22Rv1 (cell line): Measurements from ENCODE around the gene BORCS5.

Experiments used
- H3K27ac ChIP-seq: fragments of 450-650 bp; 2 replicates; pipeline ENCODE4 v1.5.1; 2017
- ZFX ChIP-seq: fragments of 450-650 bp; IDR thresholded peaks from 2 replicates; pipeline ENCODE4 v1.6.1; 2017; ENCODE audit warnings: antibody characterized with exemption, borderline replicate concordance
- TF ChIP-seq, protein P1 (sequence below): fragments of 450-650 bp; IDR thresholded peaks from 2 replicates; pipeline ENCODE4 v1.5.1; 2017; ENCODE audit warnings: mild to moderate bottlenecking

BORCS5 gene

DNA sequence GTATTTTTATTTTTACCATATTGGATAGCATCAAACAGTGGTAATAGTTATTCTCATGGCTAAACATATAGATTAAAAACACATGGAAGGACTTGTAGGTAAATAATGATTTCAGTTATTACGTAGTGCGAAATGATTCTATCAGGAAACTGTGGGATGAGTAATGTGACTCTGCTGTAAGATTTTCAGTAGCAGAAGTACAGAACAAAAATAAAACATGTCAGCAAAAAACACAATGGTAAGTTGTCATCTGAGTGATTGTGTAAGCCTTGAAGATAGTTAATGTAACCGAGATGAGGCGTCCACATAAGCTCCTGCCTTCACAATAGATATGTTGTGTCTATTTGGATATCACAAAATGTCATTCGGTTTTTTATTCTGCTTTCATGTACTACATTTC lies 99.8 kb downstream of the BORCS5 start:
- no peak overlapping the region for H3K27ac ChIP-seq
- TF ChIP-seq ZFX: no peak
- TF ChIP-seq, protein P1, sequence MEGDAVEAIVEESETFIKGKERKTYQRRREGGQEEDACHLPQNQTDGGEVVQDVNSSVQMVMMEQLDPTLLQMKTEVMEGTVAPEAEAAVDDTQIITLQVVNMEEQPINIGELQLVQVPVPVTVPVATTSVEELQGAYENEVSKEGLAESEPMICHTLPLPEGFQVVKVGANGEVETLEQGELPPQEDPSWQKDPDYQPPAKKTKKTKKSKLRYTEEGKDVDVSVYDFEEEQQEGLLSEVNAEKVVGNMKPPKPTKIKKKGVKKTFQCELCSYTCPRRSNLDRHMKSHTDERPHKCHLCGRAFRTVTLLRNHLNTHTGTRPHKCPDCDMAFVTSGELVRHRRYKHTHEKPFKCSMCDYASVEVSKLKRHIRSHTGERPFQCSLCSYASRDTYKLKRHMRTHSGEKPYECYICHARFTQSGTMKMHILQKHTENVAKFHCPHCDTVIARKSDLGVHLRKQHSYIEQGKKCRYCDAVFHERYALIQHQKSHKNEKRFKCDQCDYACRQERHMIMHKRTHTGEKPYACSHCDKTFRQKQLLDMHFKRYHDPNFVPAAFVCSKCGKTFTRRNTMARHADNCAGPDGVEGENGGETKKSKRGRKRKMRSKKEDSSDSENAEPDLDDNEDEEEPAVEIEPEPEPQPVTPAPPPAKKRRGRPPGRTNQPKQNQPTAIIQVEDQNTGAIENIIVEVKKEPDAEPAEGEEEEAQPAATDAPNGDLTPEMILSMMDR: no peak

DNA sequence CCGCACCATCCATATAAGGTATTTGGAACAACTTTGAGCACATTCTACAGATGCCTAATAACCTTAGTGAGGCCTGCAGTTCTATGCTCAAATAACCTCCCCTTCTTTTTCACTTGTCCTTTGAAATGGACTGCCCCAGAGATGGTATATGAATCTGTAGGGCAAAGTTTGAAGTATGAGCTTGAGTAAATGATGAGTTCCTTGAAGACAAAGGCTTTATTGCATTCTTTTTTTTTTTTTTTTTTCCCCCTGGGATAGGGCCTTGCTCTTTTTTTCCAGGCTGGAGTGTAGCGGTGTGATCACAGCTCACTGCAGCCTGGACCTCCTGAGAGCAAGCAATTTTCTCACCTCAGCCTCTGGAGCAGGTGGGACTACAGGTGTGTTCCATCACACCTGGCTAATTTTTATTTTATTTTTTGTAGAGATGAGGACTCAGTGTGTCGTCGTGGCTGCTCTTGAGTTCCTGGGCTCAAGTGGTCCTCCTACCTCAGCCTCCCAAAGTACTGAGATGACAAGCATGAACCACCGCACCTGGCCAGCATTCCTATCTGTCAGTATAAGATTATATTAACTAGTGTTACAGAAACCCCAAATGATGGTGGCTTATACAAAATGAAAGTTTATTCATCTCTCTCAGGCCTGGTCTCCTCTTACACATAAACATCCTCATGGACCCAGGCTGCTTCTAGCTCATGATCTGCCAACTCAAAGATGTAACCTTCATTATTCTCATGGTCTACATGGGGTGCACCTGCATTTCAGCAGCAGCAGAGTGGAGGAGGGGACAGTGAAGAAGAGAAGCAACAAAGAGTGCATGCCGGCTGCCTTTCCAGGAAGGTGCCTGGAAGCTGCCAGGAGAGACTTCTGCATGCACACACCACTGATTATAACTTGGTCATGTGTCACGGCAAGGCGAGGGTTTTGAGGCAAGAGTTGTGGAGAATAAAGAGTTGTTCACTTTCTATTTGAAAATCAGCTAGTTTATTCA lies 104.4 kb downstream of the BORCS5 start:
- H3K27ac ChIP-seq: no peak overlapping the region
- TF ChIP-seq ZFX: no peak
- TF ChIP-seq, protein P1: no peak

DNA sequence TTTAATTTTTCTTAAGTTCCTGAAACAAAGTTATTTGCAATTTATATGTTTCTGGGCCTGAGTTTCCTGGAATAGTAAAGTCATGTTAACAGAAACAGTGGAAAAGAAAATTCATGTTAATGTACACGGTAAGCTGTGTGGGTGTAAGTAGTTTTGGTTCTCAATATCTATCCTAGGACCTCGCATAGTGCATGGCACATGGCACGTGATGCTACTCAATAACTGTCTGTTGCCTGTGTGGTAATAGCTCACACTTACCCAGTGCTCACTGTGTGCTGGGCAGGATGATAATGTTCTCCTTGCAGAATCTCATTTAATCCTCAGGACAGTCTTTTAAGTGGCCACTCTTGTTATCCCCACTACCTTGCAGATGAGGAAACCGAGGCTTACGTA lies 105.0 kb downstream of the BORCS5 start:
- H3K27ac ChIP-seq: no peak overlapping the region
- no peak for TF ChIP-seq ZFX
- TF ChIP-seq, protein P1: no peak

DNA sequence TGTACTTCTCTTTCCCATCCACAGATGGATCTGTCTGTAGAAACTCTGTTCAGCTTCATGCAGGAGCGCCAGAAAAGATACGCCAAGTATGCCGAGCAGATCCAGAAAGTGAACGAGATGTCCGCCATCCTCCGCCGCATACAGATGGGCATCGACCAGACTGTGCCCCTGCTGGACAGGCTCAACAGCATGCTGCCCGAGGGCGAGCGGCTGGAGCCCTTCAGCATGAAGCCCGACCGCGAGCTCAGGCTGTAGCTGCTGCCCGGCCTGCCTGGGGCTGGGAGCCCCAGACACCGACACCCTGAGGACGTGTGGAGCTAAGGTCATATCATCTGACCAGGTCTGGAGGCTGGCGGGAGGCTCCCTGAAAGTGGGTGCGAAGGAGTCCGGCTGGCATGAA lies 108.6 kb downstream of the BORCS5 start:
- TF ChIP-seq, protein P1: no peak
- no peak for TF ChIP-seq ZFX
- no peak overlapping the region for H3K27ac ChIP-seq

DNA sequence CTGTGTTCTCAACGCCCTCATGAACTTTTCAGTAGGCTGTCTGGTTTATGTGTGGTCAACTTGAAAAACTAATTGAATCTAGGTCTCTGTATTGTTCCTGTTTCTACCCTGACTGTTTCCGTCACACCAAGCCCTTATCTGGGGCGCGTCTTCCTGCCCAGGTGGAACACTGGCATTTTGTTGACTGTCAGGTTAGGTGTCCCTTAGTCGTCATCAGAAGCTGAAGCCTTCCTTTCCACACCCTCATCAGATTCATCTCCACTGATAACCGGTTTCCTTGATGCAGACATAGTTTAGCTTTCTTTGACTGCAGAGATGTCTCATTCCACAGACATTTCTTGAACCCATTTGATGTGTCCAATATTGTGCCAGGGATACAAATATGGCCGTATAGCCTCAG lies 109.3 kb downstream of the BORCS5 start:
- no peak for TF ChIP-seq ZFX
- TF ChIP-seq, protein P1: no peak
- no peak overlapping the region for H3K27ac ChIP-seq

DNA sequence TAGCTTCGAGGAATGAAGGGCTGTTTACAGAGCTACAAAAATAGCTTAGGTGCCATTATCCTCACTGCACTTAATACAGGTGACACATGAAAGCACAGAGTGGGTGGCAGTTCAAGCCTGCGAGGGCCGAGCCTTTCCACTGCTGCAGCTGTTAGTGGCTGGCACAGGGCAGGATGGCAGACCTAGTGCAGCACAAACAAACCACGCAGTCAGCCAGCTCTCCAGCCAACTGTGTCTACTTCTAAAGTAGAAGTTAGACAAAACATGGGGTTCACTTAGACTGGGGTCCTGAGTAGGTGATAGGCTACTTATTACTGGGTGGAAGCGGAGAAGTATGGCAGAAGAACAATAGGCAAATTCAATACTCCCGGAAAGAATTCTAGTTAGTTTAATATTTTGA lies 110.4 kb downstream of the BORCS5 start:
- H3K27ac ChIP-seq: peak overlapping the region; percentile 58
- no peak for TF ChIP-seq ZFX
- TF ChIP-seq, protein P1: no peak

DNA sequence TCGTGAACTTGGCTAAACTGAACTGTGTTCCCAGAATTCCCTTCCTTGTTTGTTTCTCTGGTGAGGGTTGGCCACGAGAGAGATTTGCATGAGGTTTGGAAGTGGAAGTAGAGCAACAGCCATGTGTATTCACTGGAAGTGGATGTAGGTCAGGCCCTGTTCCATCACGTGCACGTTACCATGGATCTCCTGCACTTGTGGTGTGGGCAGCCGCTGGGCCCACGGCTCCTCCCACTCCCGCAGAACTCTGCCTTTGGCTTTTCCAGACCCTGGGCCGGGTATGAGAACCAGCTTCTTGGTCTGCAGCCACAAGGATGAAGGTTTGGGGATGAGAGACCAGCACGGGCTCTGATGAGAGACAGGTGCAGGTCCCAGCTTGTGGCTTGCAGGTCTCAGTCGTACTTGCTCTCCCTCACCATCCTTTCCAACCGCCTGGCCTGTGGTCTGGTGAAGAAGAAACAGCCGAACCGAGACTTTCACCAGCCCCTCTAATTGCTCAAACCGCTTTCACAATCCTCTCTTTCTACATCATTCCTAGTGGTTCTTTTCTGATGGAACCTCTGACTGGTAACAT lies 110.9 kb downstream of the BORCS5 start:
- TF ChIP-seq ZFX: no peak
- TF ChIP-seq, protein P1: no peak
- peak overlapping the region; percentile 58 for H3K27ac ChIP-seq
